ENCODE data around the gene DOCK1. TPM values are rescaled to one million over a fixed set of nuclear protein-coding genes. Genes with fewer than 3 reads are reported as not detected.

The DOCK1 gene
- polyA plus RNA-seq, 1 of the 3 experiments (the other 2 are of a cell fraction): 15.5 TPM

DNA sequence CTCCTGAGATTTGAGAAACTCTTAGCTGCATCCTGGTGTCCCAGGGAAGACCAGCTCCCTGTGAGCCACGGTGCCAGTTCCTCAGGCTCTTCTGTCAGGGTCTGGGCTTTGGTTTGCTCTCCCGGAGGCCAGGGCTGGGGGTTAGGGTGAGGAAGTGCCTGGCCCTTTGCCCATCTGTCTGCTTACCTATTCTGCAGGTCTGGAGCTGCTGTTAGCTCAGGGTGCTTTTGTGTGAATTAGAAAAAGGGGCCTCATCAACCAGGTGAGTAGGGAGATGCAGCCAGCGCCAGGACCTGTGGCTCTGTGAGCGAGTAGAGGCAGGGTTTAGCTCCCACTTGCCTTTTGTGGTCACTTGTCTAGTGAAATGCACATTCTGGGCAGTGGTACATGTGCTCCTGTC, 109.4 kb downstream of the DOCK1 start (continued):
- TF ChIP-seq EP300 (IDR thresholded peaks at IDR 0.05; ENCODE audit: borderline replicate concordance in 1 of 2, low read depth in 1 of 2, low read length in 1 of 2) (no peak), TAF1 (IDR thresholded peaks at IDR 0.05; ENCODE audit: borderline replicate concordance, low read depth, low read length) (no peak)

DNA sequence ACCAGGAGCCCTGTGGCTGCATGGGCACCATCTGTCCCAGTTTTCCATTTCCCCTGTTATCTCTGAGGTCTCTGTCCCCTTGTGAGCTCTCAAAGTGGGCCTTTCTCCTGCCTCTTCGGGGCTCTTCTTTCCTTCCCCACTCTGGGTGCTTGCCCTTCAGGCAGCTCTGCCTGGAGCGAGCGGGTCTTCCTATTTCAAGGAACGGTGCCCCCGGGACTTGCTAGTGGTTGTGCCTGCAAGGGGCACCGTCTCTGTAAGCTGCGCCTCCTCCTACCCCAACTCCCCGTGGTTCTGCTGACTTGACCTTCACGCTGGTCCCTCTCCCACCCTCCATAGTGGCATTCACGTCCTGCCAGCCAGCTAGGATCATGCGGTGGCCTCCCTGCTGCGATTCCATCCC, 110.1 kb downstream of the DOCK1 start:
- Histone ChIP-seq H3K79me2 (ENCODE audit: insufficient read depth) (no peaks in the 10 kb centered on the region), H3K9me3 (no peaks in the 10 kb centered on the region), H3F3A (replicated peaks; ENCODE audit: insufficient read depth) (no peaks in the 10 kb centered on the region), H4K20me1 (ENCODE audit: insufficient read depth) (no peaks in the 10 kb centered on the region), H3K4me3 (ENCODE audit: low read depth in 2 of 2, low read length in 1 of 2) (no peak overlapping the region), H3K4me2 (no peak overlapping the region), H3K27me3 (ENCODE audit: insufficient read depth) (no peaks in the 10 kb centered on the region), H3K9ac (no peak overlapping the region), H3K36me3 (replicated peaks in 1 of 2; ENCODE audit: control insufficient read depth in 1 of 2, insufficient read depth in 2 of 2, low read length in 1 of 2) (peaks cover 11 to 24% of the 10 kb centered on the region in 2 experiments), H3K27ac (ENCODE audit: low read depth in 2 of 2, low read length in 1 of 2) (no peak overlapping the region), H3K4me1 (ENCODE audit: control insufficient read depth in 1 of 2, insufficient read depth in 2 of 2, low read depth in 1 of 2, low read length in 1 of 2) (peaks cover 0 to 9% of the 10 kb centered on the region in 2 experiments; a peak in 1 of 4 replicates), H3K9me2 (no peaks in the 10 kb centered on the region), H2AFZ (ENCODE audit: low read depth) (no peak overlapping the region)
- ChIA-PET POLR2A (no interaction called here), CTCF (no interaction called here)
- WGBS (ENCODE audit: low lambda C conversion rate): 92% methylated on average over 11 of the region's 12 CpGs
- TF ChIP-seq NFIC (IDR thresholded peaks at IDR 0.05; ENCODE audit: borderline replicate concordance) (no peak), TCF12 (IDR thresholded peaks at IDR 0.05) (no peak), FOSL2 (IDR thresholded peaks at IDR 0.05; ENCODE audit: borderline replicate concordance, low read depth) (no peak)
- TF ChIP-seq, protein P1, sequence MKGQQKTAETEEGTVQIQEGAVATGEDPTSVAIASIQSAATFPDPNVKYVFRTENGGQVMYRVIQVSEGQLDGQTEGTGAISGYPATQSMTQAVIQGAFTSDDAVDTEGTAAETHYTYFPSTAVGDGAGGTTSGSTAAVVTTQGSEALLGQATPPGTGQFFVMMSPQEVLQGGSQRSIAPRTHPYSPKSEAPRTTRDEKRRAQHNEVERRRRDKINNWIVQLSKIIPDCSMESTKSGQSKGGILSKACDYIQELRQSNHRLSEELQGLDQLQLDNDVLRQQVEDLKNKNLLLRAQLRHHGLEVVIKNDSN (IDR thresholded peaks at IDR 0.05; ENCODE audit: borderline replicate concordance, low read depth): no peak
- no peak for DNase-seq

DNA sequence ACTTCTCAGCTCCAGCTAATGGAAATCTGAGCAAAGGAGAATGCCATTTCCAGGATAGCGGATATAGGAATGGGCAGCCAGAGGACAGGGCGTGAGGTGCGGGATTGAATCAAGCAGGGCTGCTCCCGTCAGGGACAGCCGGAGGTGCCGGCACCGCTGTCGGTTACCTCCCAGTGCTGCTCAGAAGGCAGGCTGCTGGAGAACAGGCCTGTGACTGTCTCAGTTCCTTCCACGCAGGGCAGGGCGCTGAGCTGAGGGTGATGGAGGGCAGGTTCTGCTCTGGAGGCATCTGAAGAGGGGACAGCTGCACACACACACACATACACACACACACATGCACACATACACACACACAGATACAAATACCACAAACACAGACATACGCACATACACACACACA, 111.1 kb downstream of the DOCK1 start:
- DNase-seq: no peak
- peaks cover 11 to 20% of the 10 kb centered on the region in 2 experiments for H3K36me3 ChIP-seq (replicated peaks in 1 of 2; ENCODE audit: control insufficient read depth in 1 of 2, insufficient read depth in 2 of 2, low read length in 1 of 2)
- WGBS (ENCODE audit: low lambda C conversion rate): 88% methylated on average over 10 of the region's 11 CpGs

More for the DNA sequence above, 111.1 kb downstream of the DOCK1 start:
- POLR2A ChIA-PET: no interaction called here
- H3K27me3 ChIP-seq (ENCODE audit: insufficient read depth): no peaks in the 10 kb centered on the region
- H3K27ac ChIP-seq (ENCODE audit: low read depth in 2 of 2, low read length in 1 of 2): no peak overlapping the region
- TF ChIP-seq EZH2phosphoT487 (IDR thresholded peaks at IDR 0.05; ENCODE audit: borderline replicate concordance, low read depth) (no peak), GABPA (IDR thresholded peaks at IDR 0.05; ENCODE audit: low read depth) (no peak), RXRA (IDR thresholded peaks at IDR 0.05; ENCODE audit: borderline replicate concordance, low read depth) (no peak), FOXJ3 (CRISPR knock-in tag; IDR thresholded peaks at IDR 0.05) (no peak), FOXM1 (IDR thresholded peaks at IDR 0.05; ENCODE audit: low read depth) (no peak), CHD2 (IDR thresholded peaks at IDR 0.05; ENCODE audit: low read length, partially characterized antibody) (no peak), EP300 (IDR thresholded peaks at IDR 0.05; ENCODE audit: borderline replicate concordance in 1 of 2, low read depth in 1 of 2, low read length in 1 of 2) (no peak)
- TF ChIP-seq, protein P2, sequence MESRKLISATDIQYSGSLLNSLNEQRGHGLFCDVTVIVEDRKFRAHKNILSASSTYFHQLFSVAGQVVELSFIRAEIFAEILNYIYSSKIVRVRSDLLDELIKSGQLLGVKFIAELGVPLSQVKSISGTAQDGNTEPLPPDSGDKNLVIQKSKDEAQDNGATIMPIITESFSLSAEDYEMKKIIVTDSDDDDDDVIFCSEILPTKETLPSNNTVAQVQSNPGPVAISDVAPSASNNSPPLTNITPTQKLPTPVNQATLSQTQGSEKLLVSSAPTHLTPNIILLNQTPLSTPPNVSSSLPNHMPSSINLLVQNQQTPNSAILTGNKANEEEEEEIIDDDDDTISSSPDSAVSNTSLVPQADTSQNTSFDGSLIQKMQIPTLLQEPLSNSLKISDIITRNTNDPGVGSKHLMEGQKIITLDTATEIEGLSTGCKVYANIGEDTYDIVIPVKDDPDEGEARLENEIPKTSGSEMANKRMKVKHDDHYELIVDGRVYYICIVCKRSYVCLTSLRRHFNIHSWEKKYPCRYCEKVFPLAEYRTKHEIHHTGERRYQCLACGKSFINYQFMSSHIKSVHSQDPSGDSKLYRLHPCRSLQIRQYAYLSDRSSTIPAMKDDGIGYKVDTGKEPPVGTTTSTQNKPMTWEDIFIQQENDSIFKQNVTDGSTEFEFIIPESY (IDR thresholded peaks at IDR 0.05; ENCODE audit: borderline replicate concordance, low read depth): no peak
- TF ChIP-seq, protein P3, sequence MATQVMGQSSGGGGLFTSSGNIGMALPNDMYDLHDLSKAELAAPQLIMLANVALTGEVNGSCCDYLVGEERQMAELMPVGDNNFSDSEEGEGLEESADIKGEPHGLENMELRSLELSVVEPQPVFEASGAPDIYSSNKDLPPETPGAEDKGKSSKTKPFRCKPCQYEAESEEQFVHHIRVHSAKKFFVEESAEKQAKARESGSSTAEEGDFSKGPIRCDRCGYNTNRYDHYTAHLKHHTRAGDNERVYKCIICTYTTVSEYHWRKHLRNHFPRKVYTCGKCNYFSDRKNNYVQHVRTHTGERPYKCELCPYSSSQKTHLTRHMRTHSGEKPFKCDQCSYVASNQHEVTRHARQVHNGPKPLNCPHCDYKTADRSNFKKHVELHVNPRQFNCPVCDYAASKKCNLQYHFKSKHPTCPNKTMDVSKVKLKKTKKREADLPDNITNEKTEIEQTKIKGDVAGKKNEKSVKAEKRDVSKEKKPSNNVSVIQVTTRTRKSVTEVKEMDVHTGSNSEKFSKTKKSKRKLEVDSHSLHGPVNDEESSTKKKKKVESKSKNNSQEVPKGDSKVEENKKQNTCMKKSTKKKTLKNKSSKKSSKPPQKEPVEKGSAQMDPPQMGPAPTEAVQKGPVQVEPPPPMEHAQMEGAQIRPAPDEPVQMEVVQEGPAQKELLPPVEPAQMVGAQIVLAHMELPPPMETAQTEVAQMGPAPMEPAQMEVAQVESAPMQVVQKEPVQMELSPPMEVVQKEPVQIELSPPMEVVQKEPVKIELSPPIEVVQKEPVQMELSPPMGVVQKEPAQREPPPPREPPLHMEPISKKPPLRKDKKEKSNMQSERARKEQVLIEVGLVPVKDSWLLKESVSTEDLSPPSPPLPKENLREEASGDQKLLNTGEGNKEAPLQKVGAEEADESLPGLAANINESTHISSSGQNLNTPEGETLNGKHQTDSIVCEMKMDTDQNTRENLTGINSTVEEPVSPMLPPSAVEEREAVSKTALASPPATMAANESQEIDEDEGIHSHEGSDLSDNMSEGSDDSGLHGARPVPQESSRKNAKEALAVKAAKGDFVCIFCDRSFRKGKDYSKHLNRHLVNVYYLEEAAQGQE (IDR thresholded peaks at IDR 0.05; ENCODE audit: low read depth, low read length): no peak
- no peak overlapping the region for H3K9ac ChIP-seq
- CTCF ChIA-PET: no interaction called here
- H3K4me1 ChIP-seq (ENCODE audit: control insufficient read depth in 1 of 2, insufficient read depth in 2 of 2, low read depth in 1 of 2, low read length in 1 of 2): peaks cover 0 to 9% of the 10 kb centered on the region in 2 experiments; a peak in 1 of 4 replicates
- H3K9me2 ChIP-seq: no peaks in the 10 kb centered on the region
- no peaks in the 10 kb centered on the region for H3K9me3 ChIP-seq
- H3K79me2 ChIP-seq (ENCODE audit: insufficient read depth): no peaks in the 10 kb centered on the region
- no peaks in the 10 kb centered on the region for H3F3A ChIP-seq (replicated peaks; ENCODE audit: insufficient read depth)
- H3K4me3 ChIP-seq (ENCODE audit: low read depth in 2 of 2, low read length in 1 of 2): no peak overlapping the region
- no peak overlapping the region for H3K4me2 ChIP-seq
- no peak overlapping the region for H2AFZ ChIP-seq (ENCODE audit: low read depth)
- H4K20me1 ChIP-seq (ENCODE audit: insufficient read depth): no peaks in the 10 kb centered on the region

Measured in SK-N-SH (cell line).